ENCODE data around the gene ZBTB43.
"Not testable (repeated sequence)": the region's sequence is repeated elsewhere in the genome, so short reads cannot be mapped to it uniquely, and the experiment has no call there.

The ZBTB43 gene

GRCh38 chr9:126791406-126792230, 13.2 kb upstream of the ZBTB43 start:
- DNase-seq = no peak

DNA sequence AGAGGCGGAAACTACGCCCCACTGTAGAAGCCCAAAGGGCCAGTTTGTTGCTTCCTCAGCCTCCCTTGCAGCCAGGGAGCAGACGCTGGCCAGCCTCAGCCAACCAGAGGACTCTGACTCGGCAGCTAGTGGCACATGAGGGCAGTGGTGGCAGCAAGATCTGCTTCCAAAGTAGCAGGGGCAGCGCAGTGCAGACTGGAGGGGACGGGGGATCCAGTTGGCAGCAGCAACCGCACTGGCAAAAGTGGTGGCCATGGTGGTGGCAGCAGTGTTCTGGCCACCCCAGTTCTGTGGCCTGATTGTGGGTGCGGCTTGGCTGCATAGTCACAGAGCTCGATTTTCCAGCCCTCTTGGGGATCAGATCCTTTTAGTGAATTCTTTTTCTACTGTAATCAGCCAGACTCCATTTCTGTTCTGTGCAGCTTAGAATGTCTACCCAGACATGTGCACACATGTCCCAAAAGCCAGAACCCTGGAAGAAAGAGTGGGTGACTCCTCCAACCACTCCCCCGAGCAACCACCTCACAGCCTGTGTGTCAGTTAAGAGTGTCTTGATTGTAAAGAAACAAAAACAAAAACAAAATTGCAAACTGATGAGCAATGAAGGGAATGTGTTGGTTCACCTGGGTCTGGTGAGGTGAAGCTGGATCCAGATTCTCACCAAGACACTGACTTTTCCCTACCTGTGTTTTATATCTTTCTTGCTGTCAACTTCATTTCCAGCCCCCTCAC, 11.0 kb upstream of the ZBTB43 start:
- no peak for DNase-seq

GRCh38 chr9:126794441-126794840, 10.4 kb upstream of the ZBTB43 start:
- DNase-seq = no peak

DNA sequence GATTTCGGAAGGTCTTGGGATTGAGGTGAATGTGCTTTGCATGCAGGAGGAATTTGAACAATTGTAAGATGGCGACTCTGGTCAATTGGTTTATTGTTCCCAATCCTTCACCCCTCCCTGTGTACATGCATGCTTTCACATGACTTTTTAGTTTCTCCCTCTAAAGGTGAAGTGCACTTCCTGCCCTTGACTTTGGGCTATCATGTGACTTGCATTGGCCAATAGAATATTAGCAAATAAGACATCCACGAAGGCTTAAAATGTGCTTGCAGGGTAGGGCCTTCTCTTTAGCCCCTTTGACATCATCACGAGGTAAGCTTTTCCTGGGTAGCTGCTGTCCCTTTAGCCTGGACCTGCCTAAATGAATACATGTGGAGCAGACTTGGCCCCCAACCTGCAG, 8.1 kb upstream of the ZBTB43 start:
- no peak for DNase-seq

DNA sequence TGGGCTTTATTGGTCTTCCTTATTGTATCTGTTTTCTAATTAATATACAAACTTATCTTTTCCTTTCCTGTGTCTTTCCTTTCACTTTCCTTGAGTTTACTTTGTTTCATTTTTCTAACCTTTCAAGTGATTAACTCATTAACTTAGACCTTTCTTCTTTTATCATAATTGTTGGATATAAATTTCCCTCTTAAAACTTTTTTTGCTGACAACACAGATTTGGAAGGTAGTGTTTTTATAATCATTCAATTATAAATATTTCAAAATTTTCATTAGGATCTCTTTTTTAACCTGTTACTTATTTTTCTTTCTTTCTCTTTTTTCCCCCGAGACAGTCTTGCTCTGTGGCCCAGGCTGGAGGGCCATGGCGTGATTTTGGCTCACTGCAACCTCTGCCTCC, 6.9 kb upstream of the ZBTB43 start:
- no peak for DNase-seq

DNA sequence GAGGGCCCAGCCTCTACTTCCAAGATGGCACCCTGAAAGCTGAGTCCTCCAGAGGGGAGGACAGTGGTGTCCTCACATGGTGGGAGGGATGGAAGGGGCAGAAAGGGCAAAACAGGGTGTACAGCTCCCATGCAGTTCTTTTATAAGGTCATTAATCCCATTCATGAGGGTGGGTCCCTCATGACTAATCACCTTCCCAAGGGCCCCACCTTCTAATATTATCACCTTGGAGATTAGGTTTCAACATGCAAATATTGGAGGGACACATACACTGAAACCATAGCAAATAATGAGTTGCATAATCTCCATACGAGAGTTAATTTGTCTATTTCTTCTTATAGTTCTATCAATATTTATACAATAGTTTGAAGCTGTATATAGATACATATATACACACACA, 5.8 kb upstream of the ZBTB43 start:
- DNase-seq = no peak

DNA sequence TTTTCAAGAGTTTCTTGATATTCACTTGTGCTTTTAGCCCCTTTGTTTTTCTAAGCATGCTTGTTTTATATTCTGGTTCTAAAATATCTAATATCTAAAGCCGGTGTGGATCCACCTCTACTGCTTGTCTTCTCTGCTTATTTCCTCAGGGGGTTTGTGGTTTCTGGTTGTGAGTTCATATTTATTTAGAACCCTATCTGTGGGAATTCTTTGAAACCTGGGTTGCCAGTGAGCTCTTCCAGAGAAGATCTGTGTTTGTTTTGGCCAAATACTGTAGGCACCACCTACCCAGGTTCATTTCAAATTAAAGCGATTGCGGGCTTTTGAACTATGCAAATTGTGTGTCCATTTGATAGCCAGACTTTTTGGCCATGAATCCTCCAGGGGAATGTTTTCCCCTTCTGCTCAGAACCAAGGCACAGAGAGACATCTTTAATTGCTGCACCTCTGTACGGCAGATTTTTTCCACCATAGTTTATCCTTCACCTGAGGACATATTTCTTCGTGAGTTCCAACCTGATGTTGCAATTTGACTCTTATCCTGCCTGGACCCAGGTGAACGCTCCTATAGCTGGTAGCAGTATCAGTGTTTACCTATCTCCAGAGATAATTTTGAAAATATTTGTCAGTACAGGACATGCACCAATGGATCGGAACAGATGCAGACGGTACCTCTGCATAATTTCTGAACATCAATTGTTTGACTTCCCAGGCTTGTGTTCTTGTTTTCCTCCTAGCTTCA, 2.4 kb upstream of the ZBTB43 start:
- DNase-seq = no peak

GRCh38 chr9:126804198-126804695, 593 bp upstream of the ZBTB43 start:
- no peak for DNase-seq

DNA sequence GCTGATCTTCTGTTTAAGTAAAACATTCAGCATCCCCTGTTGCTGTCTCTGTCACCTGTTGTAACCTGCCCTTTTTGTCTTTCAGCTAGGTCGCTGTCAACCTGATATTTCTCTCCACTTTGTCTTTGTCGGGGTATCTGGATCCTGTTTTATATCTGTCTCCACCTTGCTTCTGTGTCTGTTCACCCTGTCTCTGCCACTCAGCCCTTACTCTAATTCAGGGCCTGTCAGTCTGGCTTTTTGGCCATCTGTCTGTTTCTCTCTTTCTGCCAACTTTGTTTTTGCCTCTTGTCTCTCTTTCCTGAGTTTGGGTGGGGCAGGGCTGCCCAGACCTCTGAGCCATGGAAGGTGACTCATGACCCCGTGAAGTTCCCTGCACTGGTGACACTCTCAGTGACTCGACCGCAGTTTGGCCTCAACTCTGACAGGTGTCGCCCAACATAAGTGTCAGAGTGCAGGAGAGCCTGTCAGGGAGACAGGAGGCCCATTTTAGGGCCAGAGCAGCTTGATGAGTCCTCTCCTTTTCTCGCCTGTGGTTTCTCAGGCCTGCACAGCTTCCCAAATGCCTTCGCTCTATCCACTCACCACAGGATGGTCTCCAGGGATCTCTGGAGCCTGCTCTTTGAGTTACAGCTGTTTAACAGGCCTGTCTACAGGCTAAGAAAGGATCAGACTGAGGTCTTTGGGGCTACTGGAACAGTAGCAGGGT, 868 bp downstream of the ZBTB43 start:
- peak; percentile 71 for DNase-seq

DNA sequence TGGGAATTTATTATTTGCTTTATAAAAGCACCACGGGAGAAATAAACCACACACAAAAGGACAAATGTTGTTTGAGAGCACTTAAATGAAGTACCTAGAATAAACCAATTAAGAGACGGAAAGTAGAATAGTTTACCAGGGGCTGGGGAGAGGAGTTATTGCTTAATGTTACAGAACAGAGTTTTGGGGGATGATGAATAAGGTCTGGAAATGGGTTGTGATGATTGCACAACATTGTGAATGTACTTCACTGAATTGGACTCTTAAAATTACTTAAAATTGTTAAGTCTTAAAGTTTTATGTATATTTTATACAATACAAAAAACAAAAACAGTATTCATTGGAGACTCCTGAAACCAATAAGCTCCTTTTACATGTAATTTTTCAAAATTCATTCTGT, 1.5 kb downstream of the ZBTB43 start:
- DNase-seq = no peak

GRCh38 chr9:126809068-126809467, 4.2 kb downstream of the ZBTB43 start:
- DNase-seq = no peak

DNA sequence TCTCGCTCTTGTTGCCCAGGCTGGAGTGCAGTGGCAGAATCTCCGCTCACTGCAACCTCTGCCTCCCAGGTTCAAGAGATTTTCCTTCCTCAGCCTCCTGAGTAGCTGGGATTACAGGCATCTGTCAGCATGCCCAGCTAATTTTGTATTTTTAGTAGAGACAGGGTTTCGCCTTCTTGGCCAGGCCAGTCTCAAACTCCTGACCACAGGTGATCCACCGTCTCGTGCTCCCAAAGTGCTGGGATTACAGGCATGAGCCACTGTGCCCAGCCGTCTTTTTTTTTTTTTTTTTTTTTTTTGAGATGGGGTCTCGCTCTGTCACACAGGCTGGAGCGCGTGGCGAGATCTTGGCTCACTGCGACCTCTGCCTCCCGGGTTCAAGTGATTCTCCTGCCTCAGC, 5.4 kb downstream of the ZBTB43 start:
- not testable (repeated sequence) for DNase-seq

DNA sequence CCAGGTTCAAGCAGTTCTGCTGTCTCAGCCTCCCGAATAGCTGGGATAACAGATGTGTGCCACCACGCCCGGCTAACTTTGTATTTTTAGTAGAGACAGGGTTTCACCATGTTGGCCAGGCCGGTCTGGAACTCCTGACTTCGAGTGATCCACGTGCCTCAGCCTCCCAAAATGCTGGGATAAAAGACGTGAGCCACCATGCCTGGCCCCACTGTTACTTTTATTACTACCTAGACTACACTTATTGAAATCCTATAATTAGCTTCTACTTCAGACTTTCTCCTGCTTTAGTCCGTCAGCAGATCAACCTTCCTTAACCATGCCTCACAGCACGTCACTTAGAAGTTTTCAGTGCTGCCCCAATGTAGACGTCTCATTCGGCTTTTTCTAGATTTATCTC, 8.2 kb downstream of the ZBTB43 start:
- no peak for DNase-seq

GRCh38 chr9:126814091-126814490, 9.3 kb downstream of the ZBTB43 start:
- no peak for DNase-seq

- not testable (repeated sequence) for DNase-seq
Measured at GRCh38 chr9:126817615-126818014, 12.8 kb downstream of the ZBTB43 start.

DNA sequence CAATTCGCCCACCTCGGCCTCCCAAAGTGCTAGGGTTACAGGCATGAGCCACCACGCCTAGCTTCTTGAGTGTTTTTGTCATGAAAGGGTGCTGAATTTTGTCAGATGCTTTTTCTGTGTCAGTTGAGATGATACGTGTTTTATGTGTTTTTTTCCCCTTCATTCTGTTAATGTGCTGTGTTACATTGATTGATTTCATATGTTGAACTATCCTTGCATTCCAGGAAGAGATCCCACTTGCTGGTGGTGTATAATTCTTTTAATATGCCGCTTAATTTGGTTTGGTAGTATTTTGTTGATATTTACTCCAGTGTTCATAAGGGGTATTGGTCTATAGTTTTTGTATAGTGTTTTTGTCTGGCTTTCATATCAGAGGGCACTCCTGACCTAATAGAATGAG, 13.6 kb downstream of the ZBTB43 start:
- no peak for DNase-seq

GRCh38 chr9:126819482-126819881, 14.6 kb downstream of the ZBTB43 start:
- no peak for DNase-seq

DNA sequence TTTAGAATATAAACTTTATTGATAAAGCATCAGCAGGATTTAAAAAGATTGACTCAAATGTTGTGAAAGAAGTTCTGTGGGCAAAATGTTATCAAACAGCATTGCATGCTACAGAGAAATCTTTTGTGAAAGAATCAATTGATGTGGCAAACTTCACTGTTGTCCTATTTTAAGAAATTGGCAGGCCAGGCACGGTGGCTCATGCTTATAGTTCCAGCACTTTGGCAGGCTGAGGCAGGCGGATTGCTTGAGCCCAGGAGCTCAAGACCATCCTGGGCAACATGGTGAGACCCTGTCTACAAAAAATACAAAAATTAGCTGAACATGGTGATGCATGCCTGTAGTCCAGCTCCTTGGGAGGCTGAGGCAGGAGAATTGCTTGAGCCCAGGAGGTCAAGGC, 17.4 kb downstream of the ZBTB43 start:
- no peak for DNase-seq

DNA sequence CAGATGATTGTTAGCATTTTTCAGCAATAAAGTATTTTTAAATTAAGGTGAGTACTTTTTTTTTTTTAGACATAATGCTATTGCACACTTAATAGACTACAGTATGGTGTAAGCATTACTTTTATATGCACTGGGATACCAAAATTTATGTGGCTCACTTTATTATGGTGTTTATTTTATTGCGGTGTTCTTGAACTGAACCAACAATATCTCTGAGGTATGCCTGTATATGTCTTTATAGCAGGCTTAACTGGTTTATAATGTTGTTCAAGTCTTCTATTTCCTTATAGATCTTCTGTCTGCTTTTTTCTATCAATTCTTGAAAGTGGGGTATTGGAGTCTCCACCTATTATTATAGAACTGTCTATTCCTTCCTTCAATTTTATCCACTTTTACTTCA, 18.0 kb downstream of the ZBTB43 start:
- no peak for DNase-seq

DNA sequence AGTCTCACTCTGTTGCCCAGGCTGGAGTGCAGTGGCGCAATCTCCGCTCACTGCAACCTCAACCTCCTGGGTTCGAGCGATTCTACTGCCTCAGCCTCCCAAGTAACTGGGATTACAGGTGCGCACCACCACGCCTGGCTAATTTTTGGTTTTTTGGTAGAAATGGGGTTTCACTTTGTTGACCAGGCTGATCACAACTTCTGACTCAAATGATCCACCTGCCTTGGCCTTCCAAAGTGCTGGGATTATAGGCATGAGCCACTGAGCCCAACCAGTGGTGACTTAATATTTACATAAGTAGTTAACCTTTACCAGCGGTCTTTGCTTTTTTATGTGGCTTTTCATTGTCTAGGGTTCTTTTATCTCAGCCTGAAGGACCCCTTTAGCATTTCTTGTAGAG, 19.2 kb downstream of the ZBTB43 start:
- not testable (repeated sequence) for DNase-seq

GRCh38 chr9:126827227-126827626, 22.4 kb downstream of the ZBTB43 start:
- DNase-seq = no peak

- DNase-seq = no peak
Measured at GRCh38 chr9:126829035-126829434, 24.2 kb downstream of the ZBTB43 start.

DNA sequence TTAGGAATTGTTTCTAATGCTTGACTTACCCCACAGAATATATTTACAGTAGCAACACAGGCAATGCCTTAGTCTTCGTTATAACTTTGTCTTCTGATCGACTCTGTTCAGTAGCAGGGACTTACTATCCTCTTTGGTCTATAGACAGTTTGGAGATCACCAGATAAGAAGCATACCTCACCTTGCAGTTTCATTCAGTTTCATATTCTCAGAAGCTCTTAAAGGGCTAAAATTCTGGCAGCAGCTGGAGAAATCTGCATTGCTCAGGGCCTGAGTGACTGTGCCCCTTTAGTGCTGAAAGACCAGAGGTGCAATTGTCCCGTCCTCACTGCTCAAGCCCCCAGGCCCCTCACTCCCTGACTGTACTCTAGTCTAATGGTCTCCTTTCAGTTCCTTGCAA, 26.0 kb downstream of the ZBTB43 start:
- DNase-seq = no peak

Data from OCI-M1 (cell line).